IMR-90 (cell line): Measurements from ENCODE around the gene KRT86. TPM values are rescaled to one million over a fixed set of nuclear protein-coding genes. Genes with fewer than 3 reads are reported as not detected.

Experiments
- ATAC-seq: fragments of 200-7000 bp; cut with Tn5 transposase; 2 replicates; pipeline ENCODE4 v1.9.1; 2020; ENCODE audit warnings: low read depth, mild to moderate bottlenecking, moderate library complexity
- BruUV-seq: library from RNA; stranded (reverse); fragments of 400-500 nt; replicated peaks from 2 replicates; lab custom pipeline; 2021; lab: Mats Ljungman, UMichigan
- CTCF ChIA-PET: fragments of 300-600 bp; formaldehyde crosslinking; extraction: SDS; loops from one replicate; lab custom pipeline; 2021; ENCODE audit warnings: antibody characterized with exemption; lab: Yijun Ruan, JAX
- POLR2A ChIA-PET: fragments of 300-600 bp; sonication (Branson Sonifier 250); formaldehyde crosslinking; loops from one replicate; lab custom pipeline; 2022; ENCODE audit warnings: antibody characterized with exemption; ENCODE audit not compliant: unreplicated experiment; lab: Charles Lee
- DNase-seq: peaks from one replicate; pipeline ENCODE4 v3.0.0; 2013
- H2AFZ ChIP-seq: replicated peaks from 2 replicates; pipeline ENCODE3; 2013; ENCODE audit warnings: low read length, mild to moderate bottlenecking; ENCODE audit not compliant: poor library complexity
- H2AK5ac ChIP-seq: 2 replicates; pipeline ENCODE4 v1.6.1; 2013; ENCODE audit warnings: low read depth, low read length, inconsistent platforms
- H2AK9ac ChIP-seq: replicated peaks from 2 replicates; pipeline ENCODE3; 2013; ENCODE audit warnings: mild to moderate bottlenecking, low read depth, low read length, moderate library complexity; ENCODE audit not compliant: poor library complexity
- H2BK120ac ChIP-seq: 2 replicates; pipeline ENCODE4 v1.6.1; 2013; ENCODE audit warnings: low read depth, low read length, inconsistent platforms
- H2BK15ac ChIP-seq: 3 replicates; pipeline ENCODE4 v1.6.1; 2013; ENCODE audit warnings: low read depth, low read length, inconsistent platforms
- H2BK20ac ChIP-seq: 2 replicates; pipeline ENCODE4 v1.6.1; 2013; ENCODE audit warnings: low read depth, mild to moderate bottlenecking, inconsistent platforms, low read length, moderate library complexity
- H2BK5ac ChIP-seq: 2 replicates; pipeline ENCODE4 v1.6.1; 2013; ENCODE audit warnings: mild to moderate bottlenecking, low read depth, low read length, inconsistent platforms; ENCODE audit not compliant: poor library complexity, severe bottlenecking
- H3K14ac ChIP-seq: replicated peaks from 2 replicates; pipeline ENCODE4 v1.6.1; 2013; ENCODE audit warnings: low read depth, low read length, inconsistent platforms
- H3K18ac ChIP-seq: 2 replicates; pipeline ENCODE4 v1.6.1; 2013; ENCODE audit warnings: low read depth, low read length, control low read depth
- H3K23ac ChIP-seq: 2 replicates; pipeline ENCODE4 v1.6.1; 2013; ENCODE audit warnings: low read depth, low read length, inconsistent platforms
- H3K27ac ChIP-seq: 2 replicates; pipeline ENCODE4 v1.5.1; 2013; ENCODE audit warnings: mild to moderate bottlenecking, control low read depth, low read length; ENCODE audit not compliant: insufficient read depth
- H3K27me3 ChIP-seq: 2 replicates; pipeline ENCODE4 v1.6.1; 2013; ENCODE audit warnings: low read length; ENCODE audit not compliant: control insufficient read depth, insufficient read depth
- H3K36me3 ChIP-seq: 2 replicates; pipeline ENCODE4 v1.6.1; 2013; ENCODE audit warnings: low read length, mixed read lengths; ENCODE audit not compliant: control insufficient read depth, insufficient read depth
- H3K4ac ChIP-seq: 2 replicates; pipeline ENCODE4 v1.6.1; 2013; ENCODE audit warnings: low read depth, low read length, inconsistent platforms
- H3K4me1 ChIP-seq: 2 replicates; pipeline ENCODE4 v1.6.1; 2013; ENCODE audit warnings: low read length, mixed read lengths; ENCODE audit not compliant: control insufficient read depth, insufficient read depth
- H3K4me2 ChIP-seq: 2 replicates; pipeline ENCODE4 v1.6.1; 2013; ENCODE audit warnings: low read depth, mild to moderate bottlenecking, control low read depth, low read length, moderate library complexity
- H3K4me3 ChIP-seq: 2 replicates; pipeline ENCODE4 v1.5.1; 2013; ENCODE audit warnings: low read depth, mild to moderate bottlenecking, control low read depth, low read length, moderate library complexity; ENCODE audit not compliant: insufficient read depth
- H3K56ac ChIP-seq: 2 replicates; pipeline ENCODE4 v1.6.1; 2013; ENCODE audit warnings: low read length, inconsistent platforms; ENCODE audit not compliant: insufficient read depth; ENCODE audit errors: extremely low read depth
- H3K79me1 ChIP-seq, 2 experiments: 2 replicates each; pipeline ENCODE4 v1.6.1; 2013; ENCODE audit warnings: low read length in 2 of 2, inconsistent platforms in 1 of 2, low read depth in 1 of 2
- H3K9ac ChIP-seq: 2 replicates; pipeline ENCODE4 v1.6.1; 2013; ENCODE audit warnings: low read depth, low read length, control low read depth
- H3K9me1 ChIP-seq: 2 replicates; pipeline ENCODE4 v1.6.1; 2013; ENCODE audit warnings: low read length, inconsistent platforms; ENCODE audit not compliant: insufficient read depth
- H3K9me3 ChIP-seq: 2 replicates; pipeline ENCODE4 v1.6.1; 2013; ENCODE audit warnings: low read length; ENCODE audit not compliant: control insufficient read depth, insufficient read depth
- H4K20me1 ChIP-seq: 2 replicates; pipeline ENCODE4 v1.6.1; 2013; ENCODE audit warnings: low read length, inconsistent platforms; ENCODE audit not compliant: insufficient read depth
- H4K5ac ChIP-seq: 2 replicates; pipeline ENCODE4 v1.6.1; 2013; ENCODE audit warnings: mild to moderate bottlenecking, low read depth, low read length, control low read depth
- H4K8ac ChIP-seq, 2 experiments: 2 replicates each; pipeline ENCODE4 v1.6.1; 2013; ENCODE audit warnings: low read depth in 2 of 2, low read length in 2 of 2, control low read depth in 1 of 2, inconsistent platforms in 1 of 2
- H4K91ac ChIP-seq: 2 replicates; pipeline ENCODE4 v1.6.1; 2013; ENCODE audit warnings: low read depth, low read length, inconsistent platforms; ENCODE audit not compliant: insufficient read depth
- CTCF ChIP-seq: conservative IDR thresholded peaks from 2 replicates; pipeline ENCODE4 v1.5.1; 2012; ENCODE audit warnings: mild to moderate bottlenecking, low read depth, low read length, improper control_type of control experiment
- MAZ ChIP-seq: IDR thresholded peaks from 2 replicates; pipeline ENCODE4 v1.6.1; 2012; ENCODE audit warnings: low read depth, mild to moderate bottlenecking, low read length, improper control_type of control experiment, moderate library complexity, borderline replicate concordance
- MXI1 ChIP-seq: IDR thresholded peaks from 2 replicates; pipeline ENCODE4 v1.6.1; 2012; ENCODE audit warnings: low read depth, mild to moderate bottlenecking, low read length, moderate library complexity, borderline replicate concordance
- RAD21 ChIP-seq: IDR thresholded peaks from 2 replicates; pipeline ENCODE4 v1.6.1; 2012; ENCODE audit warnings: low read length, improper control_type of control experiment
- WGBS, 2 experiments: methylation state at CpG; one replicate each; pipeline versions ENCODE4 v1.1.5 to v1.1.7; 2013; ENCODE audit warnings: missing lambda C conversion rate in 2 of 2; ENCODE audit not compliant: insufficient read length in 1 of 2; ENCODE audit errors: extremely low coverage in 2 of 2; 5-methylcytosine and 5-hydroxymethylcytosine counted together
- dilution Hi-C: fragments of 300-500 bp; cut with HindIII; formaldehyde crosslinking; loops from one replicate; pipeline ENCODE4 v1.14.3; 2018; ENCODE audit warnings: low sequenced_read_pairs; ENCODE audit not compliant: unreplicated experiment
- in situ Hi-C: fragments of 300-500 bp; cut with MboI; formaldehyde crosslinking; loops from 3 replicates; pipeline ENCODE4 v1.14.3; 2019; ENCODE audit warnings: low sequenced_read_pairs, inconsistent platforms, mixed read lengths
- intact Hi-C: fragments of 100-400 bp; cut with micrococcal nuclease; formaldehyde crosslinking; loops from 2 replicates; pipeline ENCODE4 v1.10.0; 2022
- polyA plus RNA-seq, 3 experiments: library from polyadenylated mRNA; depleted of rRNA; stranded (reverse); fragments of >200 nt; gene quantifications; 2 replicates each; pipeline ENCODE4 v1.2.3, GENCODE V29; 2012; ENCODE audit warnings: low replicate concordance in 1 of 3
- total RNA-seq: library from RNA; depleted of rRNA; stranded (reverse); fragments of >200 nt; gene quantifications from 2 replicates; pipeline ENCODE4 v1.2.3, GENCODE V29; 2012

KRT86 gene
- total and polyA plus RNA-seq, 2 of the 4 experiments (the other 2 are of a cell fraction), result not detected

- peaks cover 14% of the 10 kb centered on the region for H3K4me1 ChIP-seq
- peaks cover 29% of the 10 kb centered on the region for H3K27me3 ChIP-seq
- peak overlapping the region; percentile 24 for H3K18ac ChIP-seq
- intact Hi-C loops (no loop called here), in situ Hi-C loops (no loop called here), dilution Hi-C loops (no loop called here)
- H3K9me1 ChIP-seq, result peaks cover 10% of the 10 kb centered on the region
- H2AK5ac ChIP-seq, result peak overlapping the region; percentile 46; the same call in 1 of the 2 replicates
- H2AFZ ChIP-seq, result no peak overlapping the region
- no peak overlapping the region for H2BK15ac ChIP-seq
- no peak overlapping the region for H3K9ac ChIP-seq
- H3K14ac ChIP-seq, result peak overlapping the region; percentile 50; the same call in 1 of the 2 replicates
- no peak overlapping the region for H3K27ac ChIP-seq
- no peak for DNase-seq
- no peak overlapping the region for H3K4me3 ChIP-seq
- TF ChIP-seq MAZ, result no peak
- TF ChIP-seq MXI1, result no peak
- no peak for TF ChIP-seq CTCF
- TF ChIP-seq RAD21, result no peak
- no peak overlapping the region for H2BK5ac ChIP-seq
- H3K79me1 ChIP-seq, result no peaks in the 10 kb centered on the region
- H3K4ac ChIP-seq, result peak overlapping the region; percentile 54; the same call in 1 of the 2 replicates
- H2AK9ac ChIP-seq, result no peak overlapping the region
- no peaks in the 10 kb centered on the region for H4K20me1 ChIP-seq
- no peaks in the 10 kb centered on the region for H3K36me3 ChIP-seq
- peak overlapping the region; percentile 10; the same call in 1 of the 2 replicates for H3K23ac ChIP-seq
- no TSS peak for BruUV-seq
- H3K9me3 ChIP-seq, result 0 out of 2 replicates have a peak, but pooled peaks cover 2% of the 10 kb centered on the region
- H4K91ac ChIP-seq, result 0 out of 2 replicates have a peak overlapping the region, but pooled peaks have one; percentile 38
- no peak overlapping the region for H4K5ac ChIP-seq
- ChIA-PET CTCF (no interaction called here), POLR2A (no interaction called here)
- no peak overlapping the region for H3K4me2 ChIP-seq
- H3K56ac ChIP-seq, result no peak overlapping the region
- WGBS, 2 experiments, result no CpG with 5 or more reads among the region's 1 CpG
- peak overlapping the region; percentile 63 for H2BK20ac ChIP-seq
- ATAC-seq, result no peak; the same call in 1 of the 2 replicates
- no peak overlapping the region for H4K8ac ChIP-seq
- H2BK120ac ChIP-seq, result peak overlapping the region; percentile 66
Observed at GRCh38 chr12:52261208-52261484, 13.3 kb upstream of the KRT86 start.
